ENCODE results near the gene NPLOC4. TPM values are rescaled to one million over a fixed set of nuclear protein-coding genes. Genes with fewer than 3 reads are reported as not detected.

The NPLOC4 gene
- total and polyA plus RNA-seq, 11 donors = 28.2 to 133 (median 99.2) TPM

GRCh38 chr17:81615401-81615930, 21.4 kb downstream of the NPLOC4 start:
- Histone ChIP-seq H3K27me3 (no peaks in the 10 kb centered on the region), H3K9me3 (no peaks in the 10 kb centered on the region), H3K4me1 (peaks cover 0 to 39% (median 19%) of the 10 kb centered on the region in 12 donors), H3K4me3 (no peak overlapping the region), H3K36me3 (peaks cover 0 to 69% (median 62%) of the 10 kb centered on the region in 9 donors), H3K27ac (peak overlapping the region in 10 of 12 donors; percentile 46 to 86 (median 76))
- intact Hi-C loops (cut with DNase I) = no loop called here
- DNase-seq (peak in 1 of 5 donors; percentile 6), ATAC-seq (no peak)
- TF ChIP-seq CTCF (IDR thresholded peaks at IDR 0.05) (no peak), POLR2A (IDR thresholded peaks at IDR 0.05) (no peak)
- WGBS, 4 donors = 83 to 95% (median 90%) methylated on average over 4 of the region's 4 CpGs

- H3K4me1 ChIP-seq = peaks cover 0 to 51% (median 19%) of the 10 kb centered on the region in 12 donors
- no peaks in the 10 kb centered on the region for H3K27me3 ChIP-seq
- WGBS, 4 donors = 61 to 68% (median 64%) methylated on average over 16 of the region's 16 CpGs
- H3K4me3 ChIP-seq = no peak overlapping the region
- intact Hi-C loops (cut with DNase I) = loop anchor here in 1 of 10 donors (1.0 kb wide), 1 partner anchor 9 kb away; no protein-coding TSS in a partner anchor
- H3K36me3 ChIP-seq = peaks cover 0 to 84% (median 77%) of the 10 kb centered on the region in 9 donors
- peak in 2 of 4 donors; percentile 2 to 25 for ATAC-seq
- peak overlapping the region in 9 of 12 donors; percentile 2 to 86 (median 35) for H3K27ac ChIP-seq
- TF ChIP-seq CTCF (IDR thresholded peaks at IDR 0.05) = no peak
- no peaks in the 10 kb centered on the region for H3K9me3 ChIP-seq
- peak in 2 of 5 donors; percentile 39 to 58 for DNase-seq
These were observed 24.5 kb downstream of the NPLOC4 start for GRCh38 chr17:81612172-81612970.

GRCh38 chr17:81609541-81610311, 27.2 kb downstream of the NPLOC4 start:
- peak overlapping the region in 6 of 12 donors; percentile 19 to 75 (median 54) for H3K27ac ChIP-seq
- WGBS, 4 donors = 70 to 79% (median 71%) methylated on average over 19 of the region's 19 CpGs
- peak in 2 of 5 donors; percentile 8 to 64 for DNase-seq
- no peaks in the 10 kb centered on the region for H3K27me3 ChIP-seq
- intact Hi-C loops (cut with DNase I) = loop anchor here in 2 of 10 donors (10.0 kb wide), 2 partner anchors 95 to 355 kb away; partner anchors contain the start of gene ACTG1 (in 1 of the 2)
- no peak for TF ChIP-seq POLR2A (IDR thresholded peaks at IDR 0.05)
- no peak for TF ChIP-seq CTCF (IDR thresholded peaks at IDR 0.05)
- H3K9me3 ChIP-seq = no peaks in the 10 kb centered on the region
- peak; percentile 42 to 66 (median 50) for ATAC-seq
- peaks cover 0 to 89% (median 84%) of the 10 kb centered on the region in 9 donors for H3K36me3 ChIP-seq
- H3K4me3 ChIP-seq = no peak overlapping the region
- H3K4me1 ChIP-seq = peaks cover 0 to 42% (median 17%) of the 10 kb centered on the region in 12 donors

Measured in heart left ventricle (tissue), 16 donors.